ENCODE results near the gene EPB41L2.

The EPB41L2 gene

DNA sequence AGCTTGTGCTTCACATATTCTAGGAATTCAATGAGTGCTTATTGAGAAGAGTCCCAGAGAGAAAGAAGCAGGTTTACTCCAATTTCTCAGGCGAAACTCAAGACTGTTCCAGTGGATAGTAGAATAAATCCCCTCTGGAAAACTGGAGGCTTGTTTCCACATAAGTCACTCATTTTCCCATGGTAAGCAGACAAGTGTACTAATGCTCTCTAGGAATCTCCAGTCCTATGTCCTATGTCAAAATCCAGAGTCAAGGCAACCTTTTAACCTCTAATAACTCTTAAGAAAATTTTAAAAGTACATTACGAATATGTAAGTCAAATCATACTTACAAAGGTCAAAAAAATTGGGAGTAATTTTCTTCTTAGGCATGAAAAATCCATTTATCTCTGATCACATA, 200.7 kb downstream of the EPB41L2 start:
- TF ChIP-seq, protein P1, sequence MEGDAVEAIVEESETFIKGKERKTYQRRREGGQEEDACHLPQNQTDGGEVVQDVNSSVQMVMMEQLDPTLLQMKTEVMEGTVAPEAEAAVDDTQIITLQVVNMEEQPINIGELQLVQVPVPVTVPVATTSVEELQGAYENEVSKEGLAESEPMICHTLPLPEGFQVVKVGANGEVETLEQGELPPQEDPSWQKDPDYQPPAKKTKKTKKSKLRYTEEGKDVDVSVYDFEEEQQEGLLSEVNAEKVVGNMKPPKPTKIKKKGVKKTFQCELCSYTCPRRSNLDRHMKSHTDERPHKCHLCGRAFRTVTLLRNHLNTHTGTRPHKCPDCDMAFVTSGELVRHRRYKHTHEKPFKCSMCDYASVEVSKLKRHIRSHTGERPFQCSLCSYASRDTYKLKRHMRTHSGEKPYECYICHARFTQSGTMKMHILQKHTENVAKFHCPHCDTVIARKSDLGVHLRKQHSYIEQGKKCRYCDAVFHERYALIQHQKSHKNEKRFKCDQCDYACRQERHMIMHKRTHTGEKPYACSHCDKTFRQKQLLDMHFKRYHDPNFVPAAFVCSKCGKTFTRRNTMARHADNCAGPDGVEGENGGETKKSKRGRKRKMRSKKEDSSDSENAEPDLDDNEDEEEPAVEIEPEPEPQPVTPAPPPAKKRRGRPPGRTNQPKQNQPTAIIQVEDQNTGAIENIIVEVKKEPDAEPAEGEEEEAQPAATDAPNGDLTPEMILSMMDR (IDR thresholded peaks at IDR 0.05; ENCODE audit: control extremely low read depth, extremely low read depth, low read depth, missing control alignments) = no peak
- POLR2A ChIA-PET = no interaction called here
- CTCF ChIA-PET = interaction anchor here (1.4 to 4.9 kb wide), 3 partner anchors 9 to 568 kb away, joined by 3 to 37 read pairs (median 7); no protein-coding TSS in a partner anchor
- no peak for DNase-seq (ENCODE audit: extremely low spot score)

DNA sequence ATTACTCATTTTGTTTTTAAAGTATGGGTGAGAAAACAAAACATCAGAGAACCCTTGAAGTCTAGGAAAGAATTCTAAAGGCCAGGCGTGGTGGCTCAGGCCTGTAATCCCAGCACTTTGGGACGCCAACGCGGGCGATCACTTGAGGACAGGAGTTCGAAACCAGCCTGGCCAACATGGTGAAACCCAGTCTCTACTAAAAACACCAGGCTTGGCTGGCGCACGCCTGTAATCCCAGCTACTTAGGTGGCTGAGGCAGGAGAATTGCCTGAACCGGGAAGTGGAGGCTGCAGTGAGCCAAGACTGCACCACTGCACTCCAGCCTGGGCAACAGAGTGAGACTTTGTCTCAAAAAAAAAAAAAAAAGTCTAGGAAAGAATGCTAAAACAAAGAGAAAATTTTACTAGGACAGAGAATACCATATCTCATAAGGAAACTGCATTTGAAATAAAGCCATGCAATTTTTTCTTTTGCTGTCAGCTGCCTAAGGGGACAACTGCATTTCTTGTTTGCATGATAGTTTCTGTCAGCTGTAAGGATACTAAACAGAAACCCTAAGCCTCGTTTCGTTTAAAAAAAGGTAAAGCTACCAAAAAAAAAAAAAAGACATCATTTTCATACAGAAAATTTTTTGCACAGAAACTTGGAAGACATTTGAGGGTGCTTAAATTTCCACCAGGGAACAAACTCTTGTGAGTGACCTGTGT, 203.7 kb downstream of the EPB41L2 start:
- TF ChIP-seq, protein P1 (IDR thresholded peaks at IDR 0.05; ENCODE audit: control extremely low read depth, extremely low read depth, low read depth, missing control alignments) = no peak
- no peak for DNase-seq (ENCODE audit: extremely low spot score)
- ChIA-PET POLR2A (no interaction called here), CTCF (interaction anchor here (4.9 kb wide), 1 partner anchor 13 kb away, joined by 37 read pairs; no protein-coding TSS in a partner anchor)

DNA sequence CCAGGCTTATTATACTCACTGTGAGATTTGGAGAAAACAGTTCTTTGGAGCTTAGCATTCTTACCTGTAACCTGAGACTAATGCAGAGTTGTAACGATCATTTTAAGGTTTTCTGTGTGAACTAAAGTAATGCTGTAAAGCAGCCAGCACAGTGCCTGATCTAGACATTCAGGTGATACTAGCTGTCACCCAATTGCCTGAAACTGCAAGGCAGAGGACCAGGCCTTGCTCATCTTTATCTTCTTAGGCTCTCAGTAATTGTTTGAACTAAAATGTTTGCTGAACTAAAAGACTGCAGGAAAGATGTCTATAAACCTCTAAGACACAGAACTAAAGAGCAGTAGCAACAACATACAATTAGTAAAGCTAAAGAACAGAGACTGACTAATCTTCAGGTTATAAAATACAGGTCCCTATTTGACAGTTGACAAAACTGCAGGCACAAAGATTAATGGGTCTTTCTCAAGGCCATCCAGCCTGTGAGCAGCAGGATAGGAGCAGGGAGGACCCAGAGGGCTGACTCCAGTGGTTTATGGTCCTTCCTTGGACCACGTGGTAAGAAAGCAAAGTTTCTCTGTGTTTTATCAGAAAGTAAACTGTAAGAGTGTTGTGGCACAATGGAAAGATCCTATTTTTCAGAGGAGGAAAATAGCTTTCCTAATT, 204.4 kb downstream of the EPB41L2 start:
- TF ChIP-seq, protein P1 (IDR thresholded peaks at IDR 0.05; ENCODE audit: control extremely low read depth, extremely low read depth, low read depth, missing control alignments) = no peak
- DNase-seq (ENCODE audit: extremely low spot score) = no peak
- ChIA-PET CTCF (no interaction called here), POLR2A (no interaction called here)

DNA sequence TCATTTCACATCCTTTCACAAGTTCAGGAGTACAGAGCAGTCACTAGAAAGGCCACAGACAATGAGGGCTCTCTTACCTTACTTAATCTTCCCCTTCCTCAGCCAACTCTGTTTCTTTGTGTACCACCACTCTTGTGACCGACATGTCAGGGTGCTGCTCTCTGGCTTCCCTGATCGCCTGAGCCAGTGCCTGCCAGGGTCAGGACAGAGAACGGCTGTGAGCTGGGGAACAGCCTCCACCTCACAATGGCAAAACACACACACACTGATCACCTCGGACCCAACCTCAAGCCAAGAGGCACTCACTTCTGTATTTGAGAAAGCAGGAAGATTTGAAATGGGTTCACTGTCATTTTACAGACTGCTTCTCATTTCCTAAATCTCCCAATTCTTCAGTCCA, 205.0 kb downstream of the EPB41L2 start:
- CTCF ChIA-PET = no interaction called here
- no peak for DNase-seq (ENCODE audit: extremely low spot score)
- POLR2A ChIA-PET = no interaction called here
- TF ChIP-seq, protein P1 (IDR thresholded peaks at IDR 0.05; ENCODE audit: control extremely low read depth, extremely low read depth, low read depth, missing control alignments) = no peak

DNA sequence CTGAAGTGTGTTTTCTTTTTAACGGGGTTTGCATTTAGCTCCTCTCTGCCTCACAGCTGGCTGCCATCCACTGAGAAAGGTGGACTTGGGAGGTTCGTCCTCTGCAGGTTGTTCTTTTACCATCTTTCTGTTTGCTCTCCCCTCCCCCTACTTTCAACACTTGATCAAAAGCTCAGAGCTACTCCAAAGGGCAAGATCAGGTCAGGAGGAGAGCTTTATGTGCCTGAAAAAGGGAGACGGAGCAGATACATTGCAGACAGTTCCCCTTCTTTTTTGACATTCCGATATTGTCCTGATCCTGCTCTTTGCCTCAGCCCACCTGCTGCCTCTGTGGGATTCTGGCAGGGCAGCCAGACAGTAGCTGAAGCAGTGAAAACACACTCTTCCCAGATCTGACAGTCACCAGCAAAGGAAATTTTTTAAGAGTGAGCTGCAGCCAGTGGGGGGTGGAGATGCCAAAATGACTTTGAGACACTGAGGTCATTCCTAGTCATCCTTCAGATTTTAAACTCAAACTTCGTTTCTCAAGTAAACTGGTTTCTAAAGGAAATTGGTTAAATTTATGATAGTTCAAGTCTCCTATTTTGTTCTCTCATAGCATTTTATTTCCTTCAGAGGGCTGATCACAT, 209.4 kb downstream of the EPB41L2 start:
- no peak for DNase-seq (ENCODE audit: extremely low spot score)
- TF ChIP-seq, protein P1 (IDR thresholded peaks at IDR 0.05; ENCODE audit: control extremely low read depth, extremely low read depth, low read depth, missing control alignments) = no peak
- ChIA-PET CTCF (interaction anchor here (1.4 to 5.1 kb wide), 5 partner anchors 9 to 61 kb away, joined by 3 to 23 read pairs (median 7); no protein-coding TSS in a partner anchor), POLR2A (no interaction called here)

DNA sequence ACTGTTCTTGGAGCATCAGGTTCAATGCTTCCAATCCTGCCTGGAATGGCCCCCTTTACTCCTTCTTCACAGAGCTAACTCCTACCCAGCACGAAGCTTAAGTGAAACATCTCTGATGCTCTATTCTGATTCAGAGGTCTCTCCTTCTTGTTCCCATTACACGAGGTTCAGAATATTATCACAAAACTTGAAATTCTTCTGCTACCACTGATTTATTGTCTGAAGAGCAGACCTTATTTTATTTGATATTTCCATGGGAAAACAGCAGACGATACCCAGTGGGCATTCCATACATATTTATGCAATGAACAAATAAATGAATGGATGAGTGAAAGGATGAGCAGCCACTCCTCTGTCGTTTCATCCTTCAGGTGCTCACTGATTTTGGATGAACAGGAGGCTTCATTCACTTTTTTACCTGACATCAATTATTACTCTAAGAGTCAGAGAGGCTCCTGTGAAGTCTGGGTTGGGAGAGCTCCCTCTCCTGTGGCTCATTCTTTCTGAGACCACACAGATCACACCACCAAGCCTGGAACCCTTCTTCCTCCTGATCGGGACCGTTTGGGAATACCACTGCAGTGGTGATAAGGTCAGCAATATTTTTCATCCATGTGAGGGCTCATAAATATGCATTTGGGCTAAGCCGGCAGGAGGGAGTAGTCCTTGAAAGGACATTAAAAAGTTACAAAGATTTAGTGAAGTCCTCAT, 210.0 kb downstream of the EPB41L2 start:
- CTCF ChIA-PET = interaction anchor here (1.4 to 5.1 kb wide), 5 partner anchors 10 to 61 kb away, joined by 3 to 23 read pairs (median 7); no protein-coding TSS in a partner anchor
- POLR2A ChIA-PET = no interaction called here
- no peak for DNase-seq (ENCODE audit: extremely low spot score)
- TF ChIP-seq, protein P1 (IDR thresholded peaks at IDR 0.05; ENCODE audit: control extremely low read depth, extremely low read depth, low read depth, missing control alignments) = no peak

All from GM10248 (cell line).